GM21717 (cell line): ENCODE measurements around the gene TSACC.

ENCODE experiments used
- ATAC-seq: cut with Tn5 transposase; IDR thresholded peaks from one replicate; pipeline ENCODE4 v1.9.1; 2021; ENCODE audit warnings: mild to moderate bottlenecking, moderate library complexity; ENCODE audit not compliant: unreplicated experiment

Gene TSACC

GRCh38 chr1:156391701-156392100 is 53.4 kb downstream of the TSACC start:
- no peak for ATAC-seq

- no peak for ATAC-seq
Measured at GRCh38 chr1:156392452-156392853, 54.1 kb downstream of the TSACC start.

- no peak for ATAC-seq
Measured at GRCh38 chr1:156393095-156393494, 54.8 kb downstream of the TSACC start.

GRCh38 chr1:156394082-156394481 is 55.8 kb downstream of the TSACC start:
- ATAC-seq = no peak

GRCh38 chr1:156394835-156395461 is 56.6 kb downstream of the TSACC start:
- no peak for ATAC-seq
